Effector memory CD4-positive, alpha-beta T cell (primary cell): Measurements from ENCODE around the gene CTBP2.

Source experiments
- DNase-seq, 3 donors: peaks; one replicate each; pipeline ENCODE4 v3.0.0-alpha.2; 2020
- H3K27ac ChIP-seq: 2 replicates; pipeline ENCODE4 v1.7.0; 2013; ENCODE audit warnings: mild to moderate bottlenecking, low read length, moderate library complexity; ENCODE audit not compliant: insufficient read depth, poor library complexity, severe bottlenecking
- H3K27me3 ChIP-seq: replicated peaks from 2 replicates; pipeline ENCODE4 v1.7.0; 2013; ENCODE audit warnings: mild to moderate bottlenecking, low read length; ENCODE audit not compliant: insufficient read depth, control insufficient read depth, poor library complexity, severe bottlenecking
- H3K36me3 ChIP-seq: 2 replicates; pipeline ENCODE4 v1.7.0; 2013; ENCODE audit warnings: mild to moderate bottlenecking, low read length, moderate library complexity; ENCODE audit not compliant: control insufficient read depth, insufficient read depth
- H3K4me1 ChIP-seq: 2 replicates; pipeline ENCODE4 v1.7.0; 2013; ENCODE audit warnings: low read length, mild to moderate bottlenecking; ENCODE audit not compliant: control insufficient read depth, insufficient read depth, poor library complexity, severe bottlenecking
- H3K4me3 ChIP-seq: 2 replicates; pipeline ENCODE4 v1.7.0; 2013; ENCODE audit warnings: low read length, low read depth, mild to moderate bottlenecking; ENCODE audit not compliant: insufficient read depth, poor library complexity, severe bottlenecking
- H3K9me3 ChIP-seq: 2 replicates; pipeline ENCODE4 v1.7.0; 2013; ENCODE audit warnings: mild to moderate bottlenecking, low read length, moderate library complexity; ENCODE audit not compliant: control insufficient read depth

CTBP2 gene

DNA sequence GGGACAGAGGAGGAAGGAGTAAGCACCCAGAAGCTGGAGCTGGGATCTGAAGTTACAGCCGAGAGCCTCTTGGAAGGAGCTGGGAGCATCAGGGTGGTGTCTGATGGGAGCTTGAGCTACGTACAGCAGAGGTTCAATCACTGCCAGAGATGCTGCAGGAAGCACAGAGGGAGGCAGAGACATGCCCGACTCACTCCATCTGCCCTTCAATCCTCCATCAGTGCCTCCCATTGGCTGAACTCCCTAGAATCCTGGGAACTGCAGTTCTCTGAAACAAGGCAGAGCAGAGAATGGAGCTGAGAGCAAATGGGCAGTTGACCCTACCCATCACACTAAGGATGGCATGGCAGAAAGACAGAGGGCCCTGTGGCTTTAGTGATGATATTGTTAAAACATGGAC lies 40.0 kb upstream of the CTBP2 start:
- no peaks in the 10 kb centered on the region for H3K36me3 ChIP-seq

DNA sequence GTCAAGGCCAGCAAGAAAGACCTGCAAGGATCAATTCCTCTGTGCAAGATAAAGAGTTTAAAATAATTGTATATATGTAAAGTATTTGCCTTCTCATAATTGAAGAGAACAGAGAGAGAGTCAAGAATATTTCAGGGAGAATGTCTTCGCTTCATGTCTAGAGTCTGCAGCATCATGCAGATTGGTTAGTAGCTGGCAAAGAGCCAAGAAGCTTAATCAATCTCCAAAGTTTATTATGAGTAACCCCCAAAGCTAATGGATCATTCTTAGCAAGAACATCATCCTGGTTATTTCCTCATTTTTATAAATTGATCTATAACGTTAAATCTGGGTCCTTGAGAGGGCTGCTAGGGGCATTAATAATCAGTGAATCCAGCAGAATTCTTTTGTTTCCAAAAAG lies 38.9 kb upstream of the CTBP2 start:
- no peak for DNase-seq
- H3K9me3 ChIP-seq = no peaks in the 10 kb centered on the region
- no peaks in the 10 kb centered on the region for H3K36me3 ChIP-seq
- no peaks in the 10 kb centered on the region for H3K27me3 ChIP-seq
- H3K4me3 ChIP-seq = no peak overlapping the region
- H3K4me1 ChIP-seq = no peaks in the 10 kb centered on the region
- H3K27ac ChIP-seq = no peak overlapping the region

More for the DNA sequence above, 40.0 kb upstream of the CTBP2 start:
- no peaks in the 10 kb centered on the region for H3K27me3 ChIP-seq
- no peak overlapping the region for H3K4me3 ChIP-seq
- no peak for DNase-seq
- no peaks in the 10 kb centered on the region for H3K9me3 ChIP-seq
- H3K27ac ChIP-seq = no peak overlapping the region
- no peaks in the 10 kb centered on the region for H3K4me1 ChIP-seq

- Histone ChIP-seq H3K27me3 (no peaks in the 10 kb centered on the region), H3K27ac (no peak overlapping the region), H3K36me3 (no peaks in the 10 kb centered on the region), H3K4me3 (no peak overlapping the region), H3K9me3 (no peaks in the 10 kb centered on the region), H3K4me1 (no peaks in the 10 kb centered on the region)
- no peak for DNase-seq
Observed at GRCh38 chr10:125194814-125195213, 34.5 kb upstream of the CTBP2 start.

- no peaks in the 10 kb centered on the region for H3K4me1 ChIP-seq
- H3K4me3 ChIP-seq = no peak overlapping the region
- no peaks in the 10 kb centered on the region for H3K36me3 ChIP-seq
- H3K27ac ChIP-seq = no peak overlapping the region
- DNase-seq = no peak
- H3K9me3 ChIP-seq = no peaks in the 10 kb centered on the region
- H3K27me3 ChIP-seq = no peaks in the 10 kb centered on the region
Observed at GRCh38 chr10:125193306-125193877, 33.0 kb upstream of the CTBP2 start.

GRCh38 chr10:125192620-125193019 lies 32.3 kb upstream of the CTBP2 start:
- no peaks in the 10 kb centered on the region for H3K4me1 ChIP-seq
- no peak for DNase-seq
- H3K4me3 ChIP-seq = no peak overlapping the region
- H3K36me3 ChIP-seq = no peaks in the 10 kb centered on the region
- no peaks in the 10 kb centered on the region for H3K9me3 ChIP-seq
- no peak overlapping the region for H3K27ac ChIP-seq
- no peaks in the 10 kb centered on the region for H3K27me3 ChIP-seq

GRCh38 chr10:125192005-125192404 lies 31.6 kb upstream of the CTBP2 start:
- Histone ChIP-seq H3K27me3 (peaks cover 1% of the 10 kb centered on the region), H3K9me3 (no peaks in the 10 kb centered on the region), H3K4me1 (no peaks in the 10 kb centered on the region), H3K36me3 (no peaks in the 10 kb centered on the region), H3K4me3 (no peak overlapping the region), H3K27ac (no peak overlapping the region)
- DNase-seq = no peak

DNA sequence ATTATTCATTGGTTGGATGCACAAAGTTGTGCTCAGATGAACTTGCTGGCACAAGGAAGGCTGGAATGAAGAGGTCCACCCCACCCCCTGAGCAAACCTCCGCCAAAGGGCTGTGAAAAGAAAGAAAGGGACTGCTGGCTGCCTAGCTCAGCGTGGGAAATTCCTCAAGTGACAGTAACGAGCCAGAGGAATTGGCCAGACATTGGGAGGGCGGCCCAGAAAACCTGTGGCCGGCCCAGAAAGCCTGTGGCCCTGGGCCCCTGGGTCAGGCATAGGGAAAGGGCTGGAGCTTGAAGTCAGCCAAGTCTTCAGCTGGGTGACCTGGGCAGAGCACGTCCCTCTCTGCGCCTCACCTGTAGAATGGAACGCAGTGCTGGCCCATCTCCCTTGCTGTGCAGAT lies 30.6 kb upstream of the CTBP2 start:
- H3K9me3 ChIP-seq = no peaks in the 10 kb centered on the region
- no peak for DNase-seq
- no peaks in the 10 kb centered on the region for H3K36me3 ChIP-seq
- no peak overlapping the region for H3K27ac ChIP-seq
- peaks cover 4% of the 10 kb centered on the region for H3K27me3 ChIP-seq
- no peaks in the 10 kb centered on the region for H3K4me1 ChIP-seq
- no peak overlapping the region for H3K4me3 ChIP-seq

DNA sequence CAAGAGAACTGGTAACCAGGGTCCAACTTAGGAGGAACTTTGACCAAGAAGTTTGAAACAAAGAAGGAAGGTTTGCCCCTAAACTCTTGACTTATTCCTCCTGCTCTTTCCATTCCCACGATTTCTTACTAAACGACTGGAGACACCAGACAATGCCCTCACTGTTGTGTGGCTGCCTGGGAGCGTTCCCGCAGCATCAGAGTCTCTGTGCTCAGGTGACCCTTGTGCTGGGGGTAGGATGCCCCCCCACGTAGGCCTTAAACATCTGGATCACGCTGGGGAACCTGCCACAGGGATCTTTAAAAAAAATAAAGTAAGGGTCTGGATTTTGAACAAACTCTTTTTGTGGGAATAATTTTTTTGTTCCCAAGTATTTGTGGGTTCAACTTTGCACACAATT lies 30.1 kb upstream of the CTBP2 start:
- Histone ChIP-seq H3K36me3 (no peaks in the 10 kb centered on the region), H3K27ac (no peak overlapping the region), H3K9me3 (no peaks in the 10 kb centered on the region), H3K27me3 (peaks cover 4% of the 10 kb centered on the region), H3K4me3 (no peak overlapping the region), H3K4me1 (no peaks in the 10 kb centered on the region)
- DNase-seq = no peak

DNA sequence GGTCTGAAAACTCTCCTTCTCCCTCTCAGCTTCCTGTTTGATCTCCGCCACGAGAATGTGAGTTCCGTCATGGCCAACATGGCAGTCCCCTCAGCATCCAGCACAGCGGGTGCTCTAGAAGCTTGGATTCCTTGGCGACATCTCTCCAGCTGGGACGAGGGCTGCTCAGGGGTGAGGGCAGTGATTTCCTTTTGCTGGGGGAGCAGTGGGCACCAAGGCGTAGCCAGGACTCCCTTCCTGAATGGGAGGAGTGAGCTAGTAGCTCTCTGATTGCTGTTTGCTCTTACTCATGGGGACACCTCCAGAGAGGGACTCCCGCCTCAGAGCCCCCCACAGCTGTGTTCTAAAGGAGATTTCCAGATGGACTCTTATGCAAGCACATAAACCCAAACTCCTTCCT lies 28.8 kb upstream of the CTBP2 start:
- Histone ChIP-seq H3K4me3 (no peak overlapping the region), H3K36me3 (no peaks in the 10 kb centered on the region), H3K9me3 (no peaks in the 10 kb centered on the region), H3K4me1 (no peaks in the 10 kb centered on the region), H3K27ac (no peak overlapping the region), H3K27me3 (peaks cover 4% of the 10 kb centered on the region)
- no peak for DNase-seq

- DNase-seq = no peak
- Histone ChIP-seq H3K4me1 (no peaks in the 10 kb centered on the region), H3K27me3 (peaks cover 4% of the 10 kb centered on the region), H3K36me3 (no peaks in the 10 kb centered on the region), H3K9me3 (no peaks in the 10 kb centered on the region), H3K4me3 (no peak overlapping the region), H3K27ac (no peak overlapping the region)
Observed at GRCh38 chr10:125187238-125188194, 27.2 kb upstream of the CTBP2 start.
